Testis (tissue), 2 donors: Measurements from ENCODE around the gene NECAP2.
"Not testable (repeated sequence)": the region's sequence is repeated elsewhere in the genome, so short reads cannot be mapped to it uniquely, and the experiment has no call there.

Experiments
- POLR2A ChIP-seq: fragments of 450-650 bp; IDR thresholded peaks from one replicate; pipeline ENCODE4 v1.6.1; 2017; ENCODE audit warnings: antibody characterized with exemption, mild to moderate bottlenecking, moderate library complexity
- TF ChIP-seq, protein P1 (sequence below), 3 experiments: fragments of 450-650 bp in 2 of 3; fragments of 200-600 bp in 1 of 3; sonication (generic) in 1 of 3; IDR thresholded peaks; one replicate each; pipeline ENCODE4 v1.5.1; 2016 to 2019; ENCODE audit warnings: antibody characterized with exemption in 3 of 3, mild to moderate bottlenecking in 2 of 3, moderate library complexity in 1 of 3

DNA sequence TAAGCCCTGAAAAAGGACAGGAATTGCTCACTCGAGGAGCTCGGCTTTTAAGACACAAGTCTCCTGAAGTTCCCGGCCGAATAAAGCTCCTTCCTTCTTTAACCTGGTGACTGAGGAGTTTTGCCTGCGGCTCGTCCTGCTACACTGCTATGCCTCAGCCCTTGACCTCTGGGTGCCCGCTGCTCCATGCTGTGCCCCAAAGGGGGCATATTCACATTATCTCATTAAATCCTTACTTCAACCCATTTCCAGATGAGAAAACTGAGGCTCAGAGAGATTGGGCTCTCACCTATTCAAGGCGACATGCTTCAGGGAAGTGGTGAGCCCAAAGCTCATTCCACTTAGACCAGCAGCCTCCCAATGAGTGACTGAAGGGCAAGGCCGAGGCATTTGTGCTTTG, 53.2 kb downstream of the NECAP2 start:
- TF ChIP-seq, protein P1, sequence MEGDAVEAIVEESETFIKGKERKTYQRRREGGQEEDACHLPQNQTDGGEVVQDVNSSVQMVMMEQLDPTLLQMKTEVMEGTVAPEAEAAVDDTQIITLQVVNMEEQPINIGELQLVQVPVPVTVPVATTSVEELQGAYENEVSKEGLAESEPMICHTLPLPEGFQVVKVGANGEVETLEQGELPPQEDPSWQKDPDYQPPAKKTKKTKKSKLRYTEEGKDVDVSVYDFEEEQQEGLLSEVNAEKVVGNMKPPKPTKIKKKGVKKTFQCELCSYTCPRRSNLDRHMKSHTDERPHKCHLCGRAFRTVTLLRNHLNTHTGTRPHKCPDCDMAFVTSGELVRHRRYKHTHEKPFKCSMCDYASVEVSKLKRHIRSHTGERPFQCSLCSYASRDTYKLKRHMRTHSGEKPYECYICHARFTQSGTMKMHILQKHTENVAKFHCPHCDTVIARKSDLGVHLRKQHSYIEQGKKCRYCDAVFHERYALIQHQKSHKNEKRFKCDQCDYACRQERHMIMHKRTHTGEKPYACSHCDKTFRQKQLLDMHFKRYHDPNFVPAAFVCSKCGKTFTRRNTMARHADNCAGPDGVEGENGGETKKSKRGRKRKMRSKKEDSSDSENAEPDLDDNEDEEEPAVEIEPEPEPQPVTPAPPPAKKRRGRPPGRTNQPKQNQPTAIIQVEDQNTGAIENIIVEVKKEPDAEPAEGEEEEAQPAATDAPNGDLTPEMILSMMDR (IDR thresholded peaks at IDR 0.05): not testable (repeated sequence)
- not testable (repeated sequence) for TF ChIP-seq POLR2A
